Measurements from ENCODE around the gene TMEM181. TPM values are rescaled to one million over a fixed set of nuclear protein-coding genes. Genes with fewer than 3 reads are reported as not detected.

TMEM181 gene
- total and polyA plus RNA-seq, 2 of the 13 experiments (the other 11 are each of a cell fraction or from before 2014, with no cell fraction given) = 59.1 to 108 TPM

GRCh38 chr6:158519300-158519699, 40.6 kb upstream of the TMEM181 start:
- H3K79me2 ChIP-seq (ENCODE audit: insufficient read depth, low read length) = no peaks in the 10 kb centered on the region
- H2AFZ ChIP-seq (ENCODE audit: low read length) = no peak overlapping the region
- ATAC-seq (no peak), FAIRE-seq (no peak), DNase-seq (ENCODE audit: low spot score) (no peak)
- H3K4me2 ChIP-seq (ENCODE audit: low read depth, low read length) = no peak overlapping the region
- no peak overlapping the region for H3K27ac ChIP-seq (ENCODE audit: extremely low read length, insufficient read depth, low read length)
- TF ChIP-seq ZNF790 (CRISPR knock-in tag; IDR thresholded peaks at IDR 0.05; ENCODE audit: borderline replicate concordance) (no peak), CCAR2 (optimal IDR thresholded peaks at IDR 0.05; ENCODE audit: low read depth, low read length) (no peak), SALL1 (CRISPR knock-in tag; IDR thresholded peaks at IDR 0.05) (no peak), ZNF20 (CRISPR knock-in tag; IDR thresholded peaks at IDR 0.05) (no peak), AKNA (CRISPR knock-in tag; IDR thresholded peaks at IDR 0.05; ENCODE audit: borderline replicate concordance) (no peak), STAG1 (CRISPR knock-in tag; IDR thresholded peaks at IDR 0.05) (peak; percentile 7; the same call in 1 of the 2 replicates), ZNF672 (CRISPR knock-in tag; IDR thresholded peaks at IDR 0.05) (no peak), CTCF (CRISPR knock-in tag; IDR thresholded peaks at IDR 0.05) (peak; percentile 10; the same call in 1 of the 2 replicates), SIX1 (CRISPR knock-in tag; IDR thresholded peaks at IDR 0.05; ENCODE audit: borderline replicate concordance) (no peak), ZNF296 (CRISPR knock-in tag; conservative IDR thresholded peaks at IDR 0.05) (no peak), ZNF567 (CRISPR knock-in tag; IDR thresholded peaks at IDR 0.05; ENCODE audit: borderline replicate concordance) (no peak), ZNF180 (CRISPR knock-in tag; IDR thresholded peaks at IDR 0.05; ENCODE audit: borderline replicate concordance, low read depth) (no peak), ZNF678 (CRISPR knock-in tag; IDR thresholded peaks at IDR 0.05) (no peak)
- intact Hi-C loops (cut with micrococcal nuclease; ENCODE audit: unreplicated experiment) = loop anchor here (5.0 kb wide), 1 partner anchor 297 kb away; no protein-coding TSS in a partner anchor
- in situ Hi-C loops (cut with HindIII; ENCODE audit: extremely low pct_ligation_motif_present, low pct_unique_long_range_greater_than_20kb) = loop anchor here (25.0 kb wide), 1 partner anchor 307 kb away; no protein-coding TSS in a partner anchor
- H3K9me3 ChIP-seq (ENCODE audit: low read length) = no peaks in the 10 kb centered on the region
- H3K27me3 ChIP-seq (ENCODE audit: control insufficient read depth in 1 of 2, insufficient read depth in 2 of 2, low read length in 2 of 2) = no peaks in the 10 kb centered on the region
- ChIA-PET CTCF (ENCODE audit: low intra/inter-chr PET ratio, low total read pairs) (interaction anchor here (0.7 to 1.4 kb wide), 2 partner anchors 298 to 305 kb away, joined by 5 to 6 read pairs; no protein-coding TSS in a partner anchor), POLR2A (interaction anchor here (1.2 kb wide), 1 partner anchor 27 kb away, joined by 3 read pairs; no protein-coding TSS in a partner anchor)
- 0 out of 2 replicates have a peak, but pooled peaks cover 7% of the 10 kb centered on the region for H3K4me1 ChIP-seq (ENCODE audit: insufficient read depth, low read length)
- H3K36me3 ChIP-seq (replicated peaks in 1 of 2; ENCODE audit: control insufficient read depth in 1 of 2, insufficient read depth in 2 of 2, low read length in 2 of 2) = no peaks in the 10 kb centered on the region
- no peak overlapping the region for H3K9ac ChIP-seq (ENCODE audit: insufficient read depth, low read depth, low read length)
- no peaks in the 10 kb centered on the region for H4K20me1 ChIP-seq (ENCODE audit: insufficient read depth, low read length)
- BruUV-seq (replicated peaks) = no TSS peak
- no peak overlapping the region for H3K4me3 ChIP-seq (replicated peaks in 1 of 3; ENCODE audit: insufficient read depth in 1 of 3, low read depth in 2 of 3, low read length in 3 of 3)
- 78% methylated on average over 3 of the region's 3 CpGs for WGBS (ENCODE audit: low lambda C conversion rate)

All from HepG2 (cell line).